GM19397 (cell line): ENCODE data around the gene LUC7L.
"Not testable (repeated sequence)": the region's sequence is repeated elsewhere in the genome, so short reads cannot be mapped to it uniquely, and the experiment has no call there.

Experiments
- ATAC-seq: cut with Tn5 transposase; IDR thresholded peaks from one replicate; pipeline ENCODE4 v1.9.1; 2021; ENCODE audit warnings: mild to moderate bottlenecking, moderate library complexity; ENCODE audit not compliant: unreplicated experiment

LUC7L gene

GRCh38 chr16:180681-181564 is 48.3 kb downstream of the LUC7L start:
- no peak for ATAC-seq

GRCh38 chr16:180101-180675 is 49.1 kb downstream of the LUC7L start, which contains the start of gene HBQ1:
Gene HBQ1 (plus strand): TSS chr16:180459. CDS start chr16:180487, 28 bp downstream.
- no peak for ATAC-seq

- no peak for ATAC-seq
Observed at GRCh38 chr16:179211-180092, 49.8 kb downstream of the LUC7L start.

- ATAC-seq, result no peak
Observed at GRCh38 chr16:178668-179015, 50.6 kb downstream of the LUC7L start.

- ATAC-seq, result no peak
Observed at GRCh38 chr16:177981-178667, 51.1 kb downstream of the LUC7L start.

GRCh38 chr16:177394-177822 is 51.8 kb downstream of the LUC7L start:
- no peak for ATAC-seq

- ATAC-seq, result not testable (repeated sequence)
Observed at GRCh38 chr16:176477-177382, 52.5 kb downstream of the LUC7L start, which contains the start of gene HBA1. Gene HBA1 (plus strand): TSS chr16:176680. CDS start chr16:176717, 37 bp downstream.

GRCh38 chr16:176006-176405 is 53.2 kb downstream of the LUC7L start:
- not testable (repeated sequence) for ATAC-seq

GRCh38 chr16:175011-175949 is 54.0 kb downstream of the LUC7L start:
- ATAC-seq, result no peak

GRCh38 chr16:173928-174769 is 55.1 kb downstream of the LUC7L start:
- ATAC-seq, result not testable (repeated sequence)

- ATAC-seq, result not testable (repeated sequence)
Observed at GRCh38 chr16:173211-173854, 55.9 kb downstream of the LUC7L start.

- not testable (repeated sequence) for ATAC-seq
Observed at GRCh38 chr16:172374-172941, 56.8 kb downstream of the LUC7L start, which contains the start of gene HBA2. Gene HBA2 (plus strand): TSS chr16:172876. CDS start chr16:172913, 37 bp downstream.

GRCh38 chr16:170788-171187 is 58.5 kb downstream of the LUC7L start:
- ATAC-seq, result no peak

GRCh38 chr16:170088-170507 is 59.2 kb downstream of the LUC7L start:
- ATAC-seq, result not testable (repeated sequence)

GRCh38 chr16:169014-169413 is 60.2 kb downstream of the LUC7L start:
- no peak for ATAC-seq

GRCh38 chr16:168424-168823 is 60.8 kb downstream of the LUC7L start:
- no peak for ATAC-seq
